D341Med (cell line): Measurements from ENCODE around the gene SF1.
A peak's percentile ranks its signal among the peaks of the same experiment; 100 is the strongest.

ENCODE experiments used
- DNase-seq: peaks from one replicate; pipeline ENCODE4 v3.0.0; 2012; ENCODE audit warnings: low spot score

SF1 gene

GRCh38 chr11:64784813-64785581 is 6.7 kb upstream of the SF1 start:
- no peak for DNase-seq

GRCh38 chr11:64778223-64778472 is 194 bp downstream of the SF1 start:
- DNase-seq: no peak

GRCh38 chr11:64777449-64778222 is 706 bp downstream of the SF1 start:
- DNase-seq: peak; percentile 98

- no peak for DNase-seq
Measured at GRCh38 chr11:64776875-64777274, 1.5 kb downstream of the SF1 start.

GRCh38 chr11:64776425-64776824 is 1.9 kb downstream of the SF1 start:
- DNase-seq: no peak

GRCh38 chr11:64774144-64774543 is 4.2 kb downstream of the SF1 start:
- no peak for DNase-seq

- DNase-seq: no peak
Measured at GRCh38 chr11:64772303-64773018, 5.9 kb downstream of the SF1 start.

DNA sequence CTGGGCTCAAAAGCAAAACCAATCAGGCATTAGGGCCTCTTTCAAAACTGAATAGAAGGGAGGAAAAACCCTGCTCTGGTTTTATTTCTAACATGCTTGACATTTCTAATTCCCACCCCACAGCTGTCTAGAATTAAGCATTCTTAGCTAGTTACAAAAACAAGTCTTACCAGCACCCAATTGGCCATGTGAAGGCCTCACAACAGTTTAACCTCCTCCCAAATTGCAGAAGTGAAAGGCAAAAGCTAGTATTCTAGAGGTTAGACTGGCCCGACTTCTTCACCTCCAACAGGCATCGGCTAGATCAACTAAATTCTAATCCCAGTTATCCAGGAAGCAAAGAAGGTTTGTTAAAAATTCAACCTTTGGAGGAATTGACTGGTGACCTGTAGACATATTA is 6.5 kb downstream of the SF1 start:
- DNase-seq: no peak

- DNase-seq: no peak
Measured at GRCh38 chr11:64770120-64770519, 8.2 kb downstream of the SF1 start.

- no peak for DNase-seq
Measured at GRCh38 chr11:64769283-64769682, 9.1 kb downstream of the SF1 start.

DNA sequence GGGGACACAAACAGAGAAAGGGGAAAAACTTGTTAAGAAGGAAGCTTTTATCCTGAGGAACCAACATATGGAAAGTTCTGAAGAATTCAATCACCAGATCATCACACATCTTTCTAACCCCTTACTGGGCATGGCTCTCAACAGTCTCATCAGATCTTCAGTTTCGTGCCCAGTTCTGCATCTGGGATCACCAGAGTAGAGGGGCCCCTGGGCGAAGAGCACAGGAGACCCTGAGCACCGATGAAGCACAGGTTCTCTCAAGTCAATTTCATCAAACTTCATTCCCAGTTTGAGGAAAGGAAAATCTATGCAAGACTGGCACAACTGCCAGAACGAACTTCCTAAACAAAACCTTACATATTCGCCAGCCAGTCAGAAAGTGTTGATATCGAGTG is 10.0 kb downstream of the SF1 start:
- no peak for DNase-seq

GRCh38 chr11:64767344-64768299 is 10.7 kb downstream of the SF1 start:
- peak; percentile 66 for DNase-seq

DNA sequence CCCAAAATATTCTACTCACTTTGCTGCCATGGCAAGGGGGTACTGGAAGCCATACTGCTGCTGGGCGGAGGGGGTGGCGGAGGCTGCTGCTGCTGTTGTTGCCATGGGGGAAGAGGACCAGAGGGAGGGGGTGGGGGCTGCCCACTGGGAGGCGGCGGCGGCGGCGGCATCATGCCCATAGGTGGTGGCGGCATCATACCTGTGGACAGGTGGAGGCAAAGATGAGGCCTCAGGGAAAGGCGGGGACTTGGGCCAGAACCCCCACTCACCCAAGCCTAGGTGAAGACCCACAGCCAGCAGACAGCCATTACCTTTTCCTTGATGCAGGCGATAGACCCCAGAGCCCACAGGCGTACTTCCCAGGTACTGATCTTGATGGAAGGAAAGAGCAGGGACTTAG is 11.5 kb downstream of the SF1 start:
- peak; percentile 12 for DNase-seq

DNA sequence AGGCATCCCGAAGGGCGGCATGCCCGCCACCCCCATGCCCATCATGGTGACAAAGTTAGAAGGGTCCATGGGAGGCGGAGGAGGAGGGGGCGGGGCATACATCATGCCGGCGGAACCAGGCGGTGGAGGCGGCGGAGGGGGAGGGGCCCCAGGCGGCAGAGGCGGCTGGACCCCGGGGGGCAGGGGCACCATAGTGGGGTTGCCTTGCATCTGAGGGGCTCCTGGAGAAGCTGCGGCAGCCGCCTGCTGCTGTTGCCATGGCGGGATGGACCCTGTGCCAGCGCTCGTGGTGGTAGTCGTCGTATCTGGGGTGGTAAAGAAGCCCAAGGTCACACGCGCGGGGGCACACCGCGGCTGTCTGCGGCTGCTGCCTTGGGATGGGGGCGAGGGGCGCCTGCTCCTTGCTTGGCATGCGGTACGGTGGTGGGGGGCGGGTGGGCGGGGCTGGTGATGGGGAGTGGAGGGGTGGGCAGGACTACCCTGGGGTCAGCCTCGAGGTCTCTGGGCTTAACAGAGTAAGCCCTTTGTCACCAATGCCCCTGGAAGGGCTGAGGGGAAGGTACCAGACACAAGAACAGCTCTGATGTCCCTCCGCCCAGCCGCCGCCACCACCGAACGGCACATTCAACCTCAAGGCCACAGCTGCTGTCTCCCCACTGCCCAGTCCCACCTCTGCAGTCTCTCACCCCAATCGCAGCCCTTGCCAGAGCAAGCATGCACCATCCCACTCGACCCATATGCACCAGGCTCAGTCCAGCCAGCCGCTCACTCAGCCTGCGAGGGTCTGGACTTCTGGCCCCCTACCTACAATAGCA is 12.3 kb downstream of the SF1 start:
- peak; percentile 34 for DNase-seq

- peak; percentile 35 for DNase-seq
Measured at GRCh38 chr11:64765291-64765850, 13.0 kb downstream of the SF1 start.

- no peak for DNase-seq
Measured at GRCh38 chr11:64764753-64765152, 13.6 kb downstream of the SF1 start.

DNA sequence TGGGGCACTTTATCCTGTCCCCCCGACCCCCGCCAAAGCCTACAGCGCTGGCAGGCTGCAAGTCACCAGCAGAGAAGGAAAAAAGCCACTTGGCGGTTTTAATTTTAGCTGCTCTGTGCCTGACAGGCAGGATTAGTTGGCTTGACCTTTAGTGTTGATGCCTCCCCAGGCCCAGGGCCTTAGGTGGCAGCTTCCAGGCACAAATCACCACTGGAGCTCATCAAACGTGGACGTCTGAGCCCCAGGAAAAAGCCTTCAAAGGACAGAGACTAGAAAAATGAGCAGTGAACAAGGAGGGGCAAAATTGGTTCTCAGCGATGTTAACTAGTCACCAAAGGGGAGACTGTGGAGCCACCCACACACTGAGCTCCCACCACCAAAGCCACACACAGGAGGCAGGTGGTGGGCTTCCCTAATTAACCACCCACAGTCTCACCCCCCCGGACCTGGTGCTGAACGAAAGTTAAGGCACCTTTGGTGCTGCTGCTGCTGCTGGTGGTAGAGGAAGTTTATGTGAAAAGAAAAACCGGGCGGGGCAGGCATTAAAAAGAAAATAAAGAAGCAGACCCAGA is 14.2 kb downstream of the SF1 start:
- DNase-seq: no peak

- DNase-seq: no peak
Measured at GRCh38 chr11:64763526-64764039, 14.8 kb downstream of the SF1 start.

DNA sequence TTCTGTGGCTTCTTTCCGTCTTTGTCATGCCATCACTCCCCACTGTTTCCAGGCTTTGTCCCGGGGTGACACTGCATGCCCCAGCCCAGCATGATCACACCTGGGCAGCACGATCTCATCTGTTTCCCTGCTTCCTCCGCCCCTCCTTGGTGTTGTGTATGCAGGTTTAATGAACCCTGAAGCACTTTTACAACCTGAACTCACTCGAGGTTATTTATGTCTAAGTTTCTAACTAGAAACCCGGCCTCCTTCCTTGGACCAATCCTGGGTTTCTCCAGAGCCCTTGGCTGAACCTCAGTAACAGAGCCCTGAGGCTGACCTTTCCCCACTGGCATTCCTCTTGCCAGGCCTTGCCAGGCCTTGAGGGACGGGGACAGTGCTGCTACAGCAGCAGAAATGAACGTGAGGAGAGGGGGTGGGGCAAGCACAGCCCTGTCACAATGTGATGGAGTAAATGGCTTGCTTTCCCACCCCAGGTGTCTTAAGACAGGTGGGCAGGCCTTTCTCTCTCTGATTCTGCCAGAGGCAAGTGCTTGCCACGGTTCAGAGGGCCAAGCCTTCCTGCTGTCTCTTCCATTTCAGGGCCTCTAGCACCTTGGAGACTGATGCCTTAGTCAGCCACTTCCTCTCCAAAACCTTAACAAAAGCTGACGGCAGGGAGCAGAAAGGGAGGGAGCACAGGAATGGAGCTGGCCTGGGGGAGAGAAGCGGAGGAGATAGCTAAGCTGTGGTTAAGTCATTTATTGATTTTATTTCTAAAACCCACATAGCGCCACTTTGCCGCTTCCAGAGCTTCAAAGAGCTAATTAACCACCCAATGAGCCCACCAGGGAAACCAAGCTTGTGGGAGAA is 15.4 kb downstream of the SF1 start:
- no peak for DNase-seq
